Measurements from ENCODE around the gene SLC17A2. TPM values are rescaled to one million over a fixed set of nuclear protein-coding genes. Genes with fewer than 3 reads are reported as not detected.

SLC17A2 gene
- total and polyA plus RNA-seq, 2 experiments from 2014 or later, result not detected

DNA sequence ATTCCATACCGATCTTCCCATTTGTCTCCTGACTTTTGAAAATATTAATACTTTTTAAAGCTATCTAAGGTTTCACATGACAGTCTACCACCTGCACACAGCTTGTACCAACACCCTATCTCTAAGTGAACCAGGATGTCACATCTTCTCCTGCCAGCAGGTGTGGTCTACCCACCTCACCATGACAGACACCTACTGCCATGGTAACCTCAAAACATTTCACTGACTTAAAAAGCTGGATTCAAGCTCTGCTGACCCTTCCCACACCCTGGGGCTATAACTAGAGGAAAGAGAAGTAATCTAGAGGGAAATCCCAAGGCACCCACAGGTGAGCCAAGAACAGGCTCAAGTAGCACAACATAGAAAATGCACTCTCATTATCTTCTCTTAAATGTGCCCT lies 57.7 kb downstream of the SLC17A2 start (continued):
- TF ChIP-seq, protein P1, sequence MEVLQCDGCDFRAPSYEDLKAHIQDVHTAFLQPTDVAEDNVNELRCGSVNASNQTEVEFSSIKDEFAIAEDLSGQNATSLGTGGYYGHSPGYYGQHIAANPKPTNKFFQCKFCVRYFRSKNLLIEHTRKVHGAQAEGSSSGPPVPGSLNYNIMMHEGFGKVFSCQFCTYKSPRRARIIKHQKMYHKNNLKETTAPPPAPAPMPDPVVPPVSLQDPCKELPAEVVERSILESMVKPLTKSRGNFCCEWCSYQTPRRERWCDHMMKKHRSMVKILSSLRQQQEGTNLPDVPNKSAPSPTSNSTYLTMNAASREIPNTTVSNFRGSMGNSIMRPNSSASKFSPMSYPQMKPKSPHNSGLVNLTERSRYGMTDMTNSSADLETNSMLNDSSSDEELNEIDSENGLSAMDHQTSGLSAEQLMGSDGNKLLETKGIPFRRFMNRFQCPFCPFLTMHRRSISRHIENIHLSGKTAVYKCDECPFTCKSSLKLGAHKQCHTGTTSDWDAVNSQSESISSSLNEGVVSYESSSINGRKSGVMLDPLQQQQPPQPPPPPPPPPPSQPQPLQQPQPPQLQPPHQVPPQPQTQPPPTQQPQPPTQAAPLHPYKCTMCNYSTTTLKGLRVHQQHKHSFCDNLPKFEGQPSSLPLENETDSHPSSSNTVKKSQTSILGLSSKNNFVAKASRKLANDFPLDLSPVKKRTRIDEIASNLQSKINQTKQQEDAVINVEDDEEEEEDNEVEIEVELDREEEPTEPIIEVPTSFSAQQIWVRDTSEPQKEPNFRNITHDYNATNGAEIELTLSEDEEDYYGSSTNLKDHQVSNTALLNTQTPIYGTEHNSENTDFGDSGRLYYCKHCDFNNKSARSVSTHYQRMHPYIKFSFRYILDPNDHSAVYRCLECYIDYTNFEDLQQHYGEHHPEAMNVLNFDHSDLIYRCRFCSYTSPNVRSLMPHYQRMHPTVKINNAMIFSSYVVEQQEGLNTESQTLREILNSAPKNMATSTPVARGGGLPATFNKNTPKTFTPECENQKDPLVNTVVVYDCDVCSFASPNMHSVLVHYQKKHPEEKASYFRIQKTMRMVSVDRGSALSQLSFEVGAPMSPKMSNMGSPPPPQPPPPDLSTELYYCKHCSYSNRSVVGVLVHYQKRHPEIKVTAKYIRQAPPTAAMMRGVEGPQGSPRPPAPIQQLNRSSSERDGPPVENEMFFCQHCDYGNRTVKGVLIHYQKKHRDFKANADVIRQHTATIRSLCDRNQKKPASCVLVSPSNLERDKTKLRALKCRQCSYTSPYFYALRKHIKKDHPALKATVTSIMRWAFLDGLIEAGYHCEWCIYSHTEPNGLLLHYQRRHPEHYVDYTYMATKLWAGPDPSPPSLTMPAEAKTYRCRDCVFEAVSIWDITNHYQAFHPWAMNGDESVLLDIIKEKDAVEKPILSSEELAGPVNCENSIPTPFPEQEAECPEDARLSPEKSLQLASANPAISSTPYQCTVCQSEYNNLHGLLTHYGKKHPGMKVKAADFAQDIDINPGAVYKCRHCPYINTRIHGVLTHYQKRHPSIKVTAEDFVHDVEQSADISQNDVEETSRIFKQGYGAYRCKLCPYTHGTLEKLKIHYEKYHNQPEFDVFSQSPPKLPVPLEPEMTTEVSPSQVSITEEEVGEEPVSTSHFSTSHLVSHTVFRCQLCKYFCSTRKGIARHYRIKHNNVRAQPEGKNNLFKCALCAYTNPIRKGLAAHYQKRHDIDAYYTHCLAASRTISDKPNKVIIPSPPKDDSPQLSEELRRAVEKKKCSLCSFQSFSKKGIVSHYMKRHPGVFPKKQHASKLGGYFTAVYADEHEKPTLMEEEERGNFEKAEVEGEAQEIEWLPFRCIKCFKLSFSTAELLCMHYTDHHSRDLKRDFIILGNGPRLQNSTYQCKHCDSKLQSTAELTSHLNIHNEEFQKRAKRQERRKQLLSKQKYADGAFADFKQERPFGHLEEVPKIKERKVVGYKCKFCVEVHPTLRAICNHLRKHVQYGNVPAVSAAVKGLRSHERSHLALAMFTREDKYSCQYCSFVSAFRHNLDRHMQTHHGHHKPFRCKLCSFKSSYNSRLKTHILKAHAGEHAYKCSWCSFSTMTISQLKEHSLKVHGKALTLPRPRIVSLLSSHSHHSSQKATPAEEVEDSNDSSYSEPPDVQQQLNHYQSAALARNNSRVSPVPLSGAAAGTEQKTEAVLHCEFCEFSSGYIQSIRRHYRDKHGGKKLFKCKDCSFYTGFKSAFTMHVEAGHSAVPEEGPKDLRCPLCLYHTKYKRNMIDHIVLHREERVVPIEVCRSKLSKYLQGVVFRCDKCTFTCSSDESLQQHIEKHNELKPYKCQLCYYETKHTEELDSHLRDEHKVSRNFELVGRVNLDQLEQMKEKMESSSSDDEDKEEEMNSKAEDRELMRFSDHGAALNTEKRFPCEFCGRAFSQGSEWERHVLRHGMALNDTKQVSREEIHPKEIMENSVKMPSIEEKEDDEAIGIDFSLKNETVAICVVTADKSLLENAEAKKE (CRISPR knock-in tag; IDR thresholded peaks at IDR 0.05), result no peak
- TF ChIP-seq STAT1 (IDR thresholded peaks at IDR 0.05; ENCODE audit: unreplicated experiment) (no peak), POLR2AphosphoS5 (IDR thresholded peaks at IDR 0.05; ENCODE audit: low read depth) (no peak), NANOG (IDR thresholded peaks at IDR 0.05; ENCODE audit: borderline replicate concordance) (no peak)

DNA sequence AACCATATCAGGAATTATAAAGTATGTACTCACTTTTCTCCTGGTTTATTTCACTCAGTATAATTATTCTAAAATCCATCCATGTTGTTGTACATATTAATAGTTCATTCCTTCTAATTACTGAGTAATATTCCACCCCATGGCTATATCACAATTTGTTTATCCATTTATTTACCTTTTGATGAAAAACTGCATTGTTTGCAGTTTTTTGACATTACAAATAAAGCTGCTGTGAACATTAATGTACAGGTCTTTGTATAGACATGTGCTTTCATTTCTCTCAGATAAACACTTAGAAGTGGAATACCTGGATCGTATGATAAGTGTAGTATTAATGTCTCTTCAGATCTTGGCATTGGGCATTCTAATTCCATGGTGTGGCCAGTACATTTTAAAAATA lies 60.7 kb downstream of the SLC17A2 start:
- Mint-ChIP-seq H3K4me1 (no peaks in the 10 kb centered on the region), H3K27ac (no peak overlapping the region), H3K36me3 (ENCODE audit: low read depth) (no peaks in the 10 kb centered on the region), H3K9me3 (no peaks in the 10 kb centered on the region), H3K4me3 (no peak overlapping the region), H3K27me3 (ENCODE audit: insufficient read depth, low read depth, poor library complexity) (no peaks in the 10 kb centered on the region)
- DNase-seq (ENCODE audit: low spot score), result no peak
- Histone ChIP-seq H3K79me2 (replicated peaks; ENCODE audit: insufficient read depth) (no peaks in the 10 kb centered on the region), H4K20me1 (replicated peaks; ENCODE audit: insufficient read depth) (no peaks in the 10 kb centered on the region), H3K36me3 (ENCODE audit: insufficient read depth) (no peaks in the 10 kb centered on the region), H3K4me1 (ENCODE audit: insufficient read depth) (no peaks in the 10 kb centered on the region), H2AFZ (no peak overlapping the region), H3F3A (replicated peaks; ENCODE audit: low read depth) (no peaks in the 10 kb centered on the region), H3K27me3 (ENCODE audit: insufficient read depth) (no peaks in the 10 kb centered on the region), H3K4me2 (no peak overlapping the region), H3K9me2 (ENCODE audit: insufficient read depth) (peaks cover 11% of the 10 kb centered on the region; the same call in 1 of the 2 replicates), H3K4me3 (no peak overlapping the region), H3K27ac (ENCODE audit: low read depth) (no peak overlapping the region)
- ATAC-seq, result no peak
- TF ChIP-seq NANOG (IDR thresholded peaks at IDR 0.05; ENCODE audit: borderline replicate concordance) (no peak), JUNB (IDR thresholded peaks at IDR 0.05; ENCODE audit: unreplicated experiment) (no peak)
- TF ChIP-seq, protein P2, sequence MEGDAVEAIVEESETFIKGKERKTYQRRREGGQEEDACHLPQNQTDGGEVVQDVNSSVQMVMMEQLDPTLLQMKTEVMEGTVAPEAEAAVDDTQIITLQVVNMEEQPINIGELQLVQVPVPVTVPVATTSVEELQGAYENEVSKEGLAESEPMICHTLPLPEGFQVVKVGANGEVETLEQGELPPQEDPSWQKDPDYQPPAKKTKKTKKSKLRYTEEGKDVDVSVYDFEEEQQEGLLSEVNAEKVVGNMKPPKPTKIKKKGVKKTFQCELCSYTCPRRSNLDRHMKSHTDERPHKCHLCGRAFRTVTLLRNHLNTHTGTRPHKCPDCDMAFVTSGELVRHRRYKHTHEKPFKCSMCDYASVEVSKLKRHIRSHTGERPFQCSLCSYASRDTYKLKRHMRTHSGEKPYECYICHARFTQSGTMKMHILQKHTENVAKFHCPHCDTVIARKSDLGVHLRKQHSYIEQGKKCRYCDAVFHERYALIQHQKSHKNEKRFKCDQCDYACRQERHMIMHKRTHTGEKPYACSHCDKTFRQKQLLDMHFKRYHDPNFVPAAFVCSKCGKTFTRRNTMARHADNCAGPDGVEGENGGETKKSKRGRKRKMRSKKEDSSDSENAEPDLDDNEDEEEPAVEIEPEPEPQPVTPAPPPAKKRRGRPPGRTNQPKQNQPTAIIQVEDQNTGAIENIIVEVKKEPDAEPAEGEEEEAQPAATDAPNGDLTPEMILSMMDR (conservative IDR thresholded peaks at IDR 0.05; ENCODE audit: low read depth in 2 of 2), result no peak
- TF ChIP-seq, protein P3, sequence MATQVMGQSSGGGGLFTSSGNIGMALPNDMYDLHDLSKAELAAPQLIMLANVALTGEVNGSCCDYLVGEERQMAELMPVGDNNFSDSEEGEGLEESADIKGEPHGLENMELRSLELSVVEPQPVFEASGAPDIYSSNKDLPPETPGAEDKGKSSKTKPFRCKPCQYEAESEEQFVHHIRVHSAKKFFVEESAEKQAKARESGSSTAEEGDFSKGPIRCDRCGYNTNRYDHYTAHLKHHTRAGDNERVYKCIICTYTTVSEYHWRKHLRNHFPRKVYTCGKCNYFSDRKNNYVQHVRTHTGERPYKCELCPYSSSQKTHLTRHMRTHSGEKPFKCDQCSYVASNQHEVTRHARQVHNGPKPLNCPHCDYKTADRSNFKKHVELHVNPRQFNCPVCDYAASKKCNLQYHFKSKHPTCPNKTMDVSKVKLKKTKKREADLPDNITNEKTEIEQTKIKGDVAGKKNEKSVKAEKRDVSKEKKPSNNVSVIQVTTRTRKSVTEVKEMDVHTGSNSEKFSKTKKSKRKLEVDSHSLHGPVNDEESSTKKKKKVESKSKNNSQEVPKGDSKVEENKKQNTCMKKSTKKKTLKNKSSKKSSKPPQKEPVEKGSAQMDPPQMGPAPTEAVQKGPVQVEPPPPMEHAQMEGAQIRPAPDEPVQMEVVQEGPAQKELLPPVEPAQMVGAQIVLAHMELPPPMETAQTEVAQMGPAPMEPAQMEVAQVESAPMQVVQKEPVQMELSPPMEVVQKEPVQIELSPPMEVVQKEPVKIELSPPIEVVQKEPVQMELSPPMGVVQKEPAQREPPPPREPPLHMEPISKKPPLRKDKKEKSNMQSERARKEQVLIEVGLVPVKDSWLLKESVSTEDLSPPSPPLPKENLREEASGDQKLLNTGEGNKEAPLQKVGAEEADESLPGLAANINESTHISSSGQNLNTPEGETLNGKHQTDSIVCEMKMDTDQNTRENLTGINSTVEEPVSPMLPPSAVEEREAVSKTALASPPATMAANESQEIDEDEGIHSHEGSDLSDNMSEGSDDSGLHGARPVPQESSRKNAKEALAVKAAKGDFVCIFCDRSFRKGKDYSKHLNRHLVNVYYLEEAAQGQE (IDR thresholded peaks at IDR 0.05; ENCODE audit: unreplicated experiment), result no peak
- TF ChIP-seq, protein P4, sequence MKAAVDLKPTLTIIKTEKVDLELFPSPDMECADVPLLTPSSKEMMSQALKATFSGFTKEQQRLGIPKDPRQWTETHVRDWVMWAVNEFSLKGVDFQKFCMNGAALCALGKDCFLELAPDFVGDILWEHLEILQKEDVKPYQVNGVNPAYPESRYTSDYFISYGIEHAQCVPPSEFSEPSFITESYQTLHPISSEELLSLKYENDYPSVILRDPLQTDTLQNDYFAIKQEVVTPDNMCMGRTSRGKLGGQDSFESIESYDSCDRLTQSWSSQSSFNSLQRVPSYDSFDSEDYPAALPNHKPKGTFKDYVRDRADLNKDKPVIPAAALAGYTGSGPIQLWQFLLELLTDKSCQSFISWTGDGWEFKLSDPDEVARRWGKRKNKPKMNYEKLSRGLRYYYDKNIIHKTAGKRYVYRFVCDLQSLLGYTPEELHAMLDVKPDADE (IDR thresholded peaks at IDR 0.05), result no peak
